ENCODE data around the gene RREB1. TPM values are rescaled to one million over a fixed set of nuclear protein-coding genes. Genes with fewer than 3 reads are reported as not detected.

RREB1 gene
- total RNA-seq, 4 donors from 2014 or later = 17.7 to 36.6 (median 28.8) TPM

DNA sequence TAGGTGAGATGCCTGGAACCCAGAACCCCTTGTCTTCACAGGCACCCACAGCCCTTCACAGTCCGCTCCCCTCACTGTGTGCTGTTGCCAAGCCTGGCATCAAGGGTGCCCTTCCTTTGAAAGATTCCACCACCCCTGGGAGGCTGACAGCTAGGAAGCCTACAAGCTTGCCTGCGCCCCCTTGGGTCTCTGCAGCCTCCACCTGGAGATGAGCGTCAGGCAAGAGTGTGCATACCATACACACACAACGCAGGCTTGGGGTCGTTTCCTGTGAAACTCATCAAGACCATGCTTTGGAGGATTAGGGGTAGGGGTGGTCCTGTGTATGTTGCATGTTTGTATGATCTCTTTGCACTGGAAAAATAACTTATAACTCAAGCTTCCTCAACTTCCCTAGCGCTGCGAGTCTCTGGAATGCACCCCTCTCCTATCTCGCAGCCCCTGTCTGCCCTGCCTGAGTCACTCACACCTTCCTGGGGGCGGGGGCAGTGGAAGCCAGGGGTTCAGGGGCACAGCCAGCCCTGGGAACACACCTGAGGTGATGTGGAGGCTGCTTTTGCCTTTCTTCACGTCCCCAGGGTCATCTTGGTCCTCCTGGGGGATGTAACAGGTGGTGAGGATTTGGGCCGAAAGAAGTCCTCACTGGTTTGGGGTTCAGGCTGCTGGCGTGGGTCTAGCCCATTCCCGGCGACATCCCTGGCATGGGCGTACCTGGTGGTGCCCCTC lies 138.1 kb downstream of the RREB1 start:
- no peak for DNase-seq (ENCODE audit: extremely low spot score)
- intact Hi-C loops (cut with DNase I) = loop anchor here (10.0 kb wide), 1 partner anchor 331 kb away; no protein-coding TSS in a partner anchor
- Histone ChIP-seq H3K4me3 (no peak overlapping the region), H3K27ac (replicated peaks in 1 of 4) (no peak overlapping the region), H3K27me3 (no peaks in the 10 kb centered on the region), H3K4me1 (peaks cover 9 to 17% (median 13%) of the 10 kb centered on the region in 4 donors), H3K36me3 (peaks cover 35 to 74% (median 62%) of the 10 kb centered on the region in 4 donors), H3K9me3 (no peaks in the 10 kb centered on the region)
- WGBS = 91% methylated on average over 6 of the region's 15 CpGs
- no peak for TF ChIP-seq POLR2AphosphoS5 (IDR thresholded peaks at IDR 0.05)
- TF ChIP-seq EP300 (IDR thresholded peaks at IDR 0.05) = no peak
- TF ChIP-seq POLR2A (IDR thresholded peaks at IDR 0.05; ENCODE audit: low read depth) = no peak
- TF ChIP-seq, protein P1, sequence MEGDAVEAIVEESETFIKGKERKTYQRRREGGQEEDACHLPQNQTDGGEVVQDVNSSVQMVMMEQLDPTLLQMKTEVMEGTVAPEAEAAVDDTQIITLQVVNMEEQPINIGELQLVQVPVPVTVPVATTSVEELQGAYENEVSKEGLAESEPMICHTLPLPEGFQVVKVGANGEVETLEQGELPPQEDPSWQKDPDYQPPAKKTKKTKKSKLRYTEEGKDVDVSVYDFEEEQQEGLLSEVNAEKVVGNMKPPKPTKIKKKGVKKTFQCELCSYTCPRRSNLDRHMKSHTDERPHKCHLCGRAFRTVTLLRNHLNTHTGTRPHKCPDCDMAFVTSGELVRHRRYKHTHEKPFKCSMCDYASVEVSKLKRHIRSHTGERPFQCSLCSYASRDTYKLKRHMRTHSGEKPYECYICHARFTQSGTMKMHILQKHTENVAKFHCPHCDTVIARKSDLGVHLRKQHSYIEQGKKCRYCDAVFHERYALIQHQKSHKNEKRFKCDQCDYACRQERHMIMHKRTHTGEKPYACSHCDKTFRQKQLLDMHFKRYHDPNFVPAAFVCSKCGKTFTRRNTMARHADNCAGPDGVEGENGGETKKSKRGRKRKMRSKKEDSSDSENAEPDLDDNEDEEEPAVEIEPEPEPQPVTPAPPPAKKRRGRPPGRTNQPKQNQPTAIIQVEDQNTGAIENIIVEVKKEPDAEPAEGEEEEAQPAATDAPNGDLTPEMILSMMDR (IDR thresholded peaks at IDR 0.05) = no peak

DNA sequence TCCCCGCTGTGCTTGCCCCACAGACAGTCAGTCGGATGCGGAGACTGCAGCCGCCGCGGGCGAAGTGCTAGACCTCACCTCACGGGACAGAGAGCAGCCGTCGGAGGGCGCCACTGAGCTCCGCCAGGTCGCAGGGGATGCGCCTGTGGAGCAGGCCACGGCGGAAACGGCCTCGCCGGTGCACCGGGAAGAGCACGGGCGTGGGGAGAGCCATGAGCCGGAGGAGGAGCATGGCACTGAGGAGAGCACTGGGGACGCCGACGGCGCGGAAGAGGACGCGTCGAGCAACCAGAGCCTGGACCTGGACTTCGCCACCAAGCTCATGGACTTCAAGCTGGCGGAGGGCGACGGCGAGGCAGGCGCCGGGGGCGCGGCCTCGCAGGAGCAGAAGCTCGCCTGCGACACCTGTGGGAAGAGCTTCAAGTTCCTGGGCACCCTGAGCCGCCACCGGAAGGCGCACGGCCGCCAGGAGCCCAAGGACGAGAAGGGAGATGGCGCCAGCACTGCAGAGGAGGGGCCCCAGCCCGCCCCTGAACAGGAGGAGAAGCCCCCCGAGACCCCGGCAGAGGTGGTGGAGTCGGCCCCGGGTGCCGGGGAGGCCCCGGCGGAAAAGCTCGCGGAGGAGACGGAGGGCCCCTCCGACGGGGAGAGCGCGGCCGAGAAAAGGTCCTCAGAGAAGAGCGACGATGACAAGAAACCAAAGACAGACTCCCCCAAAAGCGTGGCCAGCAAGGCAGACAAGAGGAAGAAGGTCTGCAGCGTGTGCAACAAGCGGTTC lies 138.8 kb downstream of the RREB1 start:
- 86% methylated on average over 68 of the region's 71 CpGs for WGBS
- H3K4me1 ChIP-seq = peaks cover 9 to 17% (median 13%) of the 10 kb centered on the region in 4 donors
- intact Hi-C loops (cut with DNase I) = loop anchor here (10.0 kb wide), 1 partner anchor 332 kb away; no protein-coding TSS in a partner anchor
- H3K4me3 ChIP-seq = no peak overlapping the region
- no peaks in the 10 kb centered on the region for H3K9me3 ChIP-seq
- H3K27me3 ChIP-seq = no peaks in the 10 kb centered on the region
- DNase-seq (ENCODE audit: extremely low spot score) = no peak
- no peak overlapping the region for H3K27ac ChIP-seq (replicated peaks in 1 of 4)
- peaks cover 35 to 73% (median 58%) of the 10 kb centered on the region in 4 donors for H3K36me3 ChIP-seq
- no peak for TF ChIP-seq POLR2AphosphoS5 (IDR thresholded peaks at IDR 0.05)
- TF ChIP-seq, protein P1 (IDR thresholded peaks at IDR 0.05) = no peak
- no peak for TF ChIP-seq POLR2A (IDR thresholded peaks at IDR 0.05; ENCODE audit: low read depth)
- TF ChIP-seq EP300 (IDR thresholded peaks at IDR 0.05) = no peak

DNA sequence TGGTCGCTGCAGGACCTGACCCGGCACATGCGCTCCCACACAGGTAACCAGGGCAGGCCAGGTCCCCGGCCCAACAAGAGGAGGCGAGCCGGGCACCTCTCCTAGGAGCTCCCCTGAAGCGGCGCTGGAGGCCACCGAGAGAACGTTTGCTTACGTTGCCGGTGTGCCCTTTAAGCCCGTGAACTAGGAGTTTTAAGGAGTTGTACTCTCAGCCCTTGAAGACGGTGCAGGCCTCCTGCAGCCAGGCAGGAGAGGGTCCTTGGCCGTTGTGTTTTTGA lies 139.4 kb downstream of the RREB1 start:
- Histone ChIP-seq H3K9me3 (no peaks in the 10 kb centered on the region), H3K4me1 (peaks cover 9 to 17% (median 13%) of the 10 kb centered on the region in 4 donors), H3K27ac (replicated peaks in 1 of 4) (no peak overlapping the region), H3K27me3 (no peaks in the 10 kb centered on the region), H3K4me3 (no peak overlapping the region), H3K36me3 (peaks cover 35 to 74% (median 60%) of the 10 kb centered on the region in 4 donors)
- DNase-seq (ENCODE audit: extremely low spot score) = no peak
- no peak for TF ChIP-seq POLR2AphosphoS5 (IDR thresholded peaks at IDR 0.05)
- 95% methylated on average over 14 of the region's 15 CpGs for WGBS
- intact Hi-C loops (cut with DNase I) = loop anchor here (10.0 kb wide), 1 partner anchor 332 kb away; no protein-coding TSS in a partner anchor

GRCh38 chr6:7247828-7248227 lies 140.1 kb downstream of the RREB1 start:
- intact Hi-C loops (cut with DNase I) = loop anchor here (10.0 kb wide), 1 partner anchor 333 kb away; no protein-coding TSS in a partner anchor
- H3K36me3 ChIP-seq = peaks cover 35 to 80% (median 63%) of the 10 kb centered on the region in 4 donors
- no peaks in the 10 kb centered on the region for H3K9me3 ChIP-seq
- no peaks in the 10 kb centered on the region for H3K27me3 ChIP-seq
- no peak for TF ChIP-seq EP300 (IDR thresholded peaks at IDR 0.05)
- TF ChIP-seq, protein P1 (IDR thresholded peaks at IDR 0.05) = no peak
- TF ChIP-seq POLR2AphosphoS5 (IDR thresholded peaks at IDR 0.05) = no peak
- no peak for TF ChIP-seq POLR2A (IDR thresholded peaks at IDR 0.05; ENCODE audit: low read depth)
- 94% methylated on average over 5 of the region's 13 CpGs for WGBS
- no peak for DNase-seq (ENCODE audit: extremely low spot score)
- H3K4me1 ChIP-seq = peaks cover 5 to 12% (median 9%) of the 10 kb centered on the region in 4 donors
- H3K4me3 ChIP-seq = no peak overlapping the region
- H3K27ac ChIP-seq (replicated peaks in 1 of 4) = no peak overlapping the region

- WGBS = 92% methylated on average over 2 of the region's 2 CpGs
- Histone ChIP-seq H3K36me3 (peaks cover 35 to 80% (median 63%) of the 10 kb centered on the region in 4 donors), H3K27me3 (no peaks in the 10 kb centered on the region), H3K4me3 (no peak overlapping the region), H3K27ac (replicated peaks in 1 of 4) (no peak overlapping the region), H3K9me3 (no peaks in the 10 kb centered on the region), H3K4me1 (peaks cover 0 to 1% (median 0%) of the 10 kb centered on the region in 4 donors)
- intact Hi-C loops (cut with DNase I) = loop anchor here (10.0 kb wide), 1 partner anchor 335 kb away; no protein-coding TSS in a partner anchor
- DNase-seq (ENCODE audit: extremely low spot score) = no peak
- TF ChIP-seq, protein P1 (IDR thresholded peaks at IDR 0.05) = no peak
- TF ChIP-seq POLR2A (IDR thresholded peaks at IDR 0.05; ENCODE audit: low read depth) (no peak), EP300 (IDR thresholded peaks at IDR 0.05) (no peak), POLR2AphosphoS5 (IDR thresholded peaks at IDR 0.05) (no peak)
These were observed 141.6 kb downstream of the RREB1 start for GRCh38 chr6:7249391-7249790.
